GM12872 (cell line): ENCODE measurements around the gene CCNB1.

Source experiments
- TF ChIP-seq, protein P1 (sequence below): IDR thresholded peaks from 3 replicates; pipeline ENCODE4 v1.5.1; 2011; ENCODE audit warnings: low read depth, mild to moderate bottlenecking, low read length, moderate library complexity; ENCODE audit not compliant: insufficient read depth

The CCNB1 gene

DNA sequence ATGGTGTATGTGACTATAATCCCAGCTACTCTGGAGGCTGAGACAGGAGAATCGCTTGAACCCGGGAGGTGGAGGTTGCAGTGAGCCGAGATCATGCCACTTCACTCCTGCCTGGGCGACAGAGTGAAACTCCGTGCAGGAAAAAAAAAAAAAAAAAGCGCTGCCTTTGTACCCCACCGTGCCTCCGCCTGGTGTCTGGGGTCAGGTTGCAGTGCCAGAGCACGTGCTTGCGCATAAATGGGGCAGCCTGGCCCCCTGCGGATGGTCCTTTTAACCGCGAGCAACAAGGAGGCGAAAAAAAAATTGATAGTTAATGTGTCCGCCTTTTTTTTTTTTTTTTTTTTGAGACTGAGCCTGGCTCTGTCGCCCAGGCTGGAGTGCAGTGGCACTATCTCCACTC lies 6.3 kb upstream of the CCNB1 start:
- TF ChIP-seq, protein P1, sequence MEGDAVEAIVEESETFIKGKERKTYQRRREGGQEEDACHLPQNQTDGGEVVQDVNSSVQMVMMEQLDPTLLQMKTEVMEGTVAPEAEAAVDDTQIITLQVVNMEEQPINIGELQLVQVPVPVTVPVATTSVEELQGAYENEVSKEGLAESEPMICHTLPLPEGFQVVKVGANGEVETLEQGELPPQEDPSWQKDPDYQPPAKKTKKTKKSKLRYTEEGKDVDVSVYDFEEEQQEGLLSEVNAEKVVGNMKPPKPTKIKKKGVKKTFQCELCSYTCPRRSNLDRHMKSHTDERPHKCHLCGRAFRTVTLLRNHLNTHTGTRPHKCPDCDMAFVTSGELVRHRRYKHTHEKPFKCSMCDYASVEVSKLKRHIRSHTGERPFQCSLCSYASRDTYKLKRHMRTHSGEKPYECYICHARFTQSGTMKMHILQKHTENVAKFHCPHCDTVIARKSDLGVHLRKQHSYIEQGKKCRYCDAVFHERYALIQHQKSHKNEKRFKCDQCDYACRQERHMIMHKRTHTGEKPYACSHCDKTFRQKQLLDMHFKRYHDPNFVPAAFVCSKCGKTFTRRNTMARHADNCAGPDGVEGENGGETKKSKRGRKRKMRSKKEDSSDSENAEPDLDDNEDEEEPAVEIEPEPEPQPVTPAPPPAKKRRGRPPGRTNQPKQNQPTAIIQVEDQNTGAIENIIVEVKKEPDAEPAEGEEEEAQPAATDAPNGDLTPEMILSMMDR: no peak

DNA sequence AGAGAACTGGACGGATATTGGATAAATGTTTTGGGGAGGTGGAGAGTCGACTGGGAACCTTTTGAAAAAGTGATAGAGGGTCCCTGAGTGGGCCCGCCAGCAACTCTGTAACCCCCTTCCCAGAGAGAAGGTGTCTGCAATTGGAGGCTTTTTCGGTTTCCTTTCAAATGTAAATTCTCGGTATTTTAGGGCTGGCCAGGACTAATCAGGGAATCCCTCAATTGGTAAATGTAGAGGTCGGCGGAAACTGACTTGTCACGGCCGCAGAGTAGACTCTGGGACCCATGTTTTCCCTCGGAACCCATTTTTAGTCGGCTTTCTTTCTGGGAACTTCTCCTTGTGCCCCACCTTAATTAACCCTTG lies 524 bp downstream of the CCNB1 start:
- TF ChIP-seq, protein P1: no peak

DNA sequence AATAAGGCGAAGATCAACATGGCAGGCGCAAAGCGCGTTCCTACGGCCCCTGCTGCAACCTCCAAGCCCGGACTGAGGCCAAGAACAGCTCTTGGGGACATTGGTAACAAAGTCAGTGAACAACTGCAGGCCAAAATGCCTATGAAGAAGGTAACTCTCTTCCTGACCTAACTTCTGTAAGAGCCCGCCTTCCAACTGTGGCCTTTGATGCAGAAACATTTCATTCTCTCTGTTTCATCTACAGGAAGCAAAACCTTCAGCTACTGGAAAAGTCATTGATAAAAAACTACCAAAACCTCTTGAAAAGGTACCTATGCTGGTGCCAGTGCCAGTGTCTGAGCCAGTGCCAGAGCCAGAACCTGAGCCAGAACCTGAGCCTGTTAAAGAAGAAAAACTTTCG lies 979 bp downstream of the CCNB1 start:
- TF ChIP-seq, protein P1: no peak

DNA sequence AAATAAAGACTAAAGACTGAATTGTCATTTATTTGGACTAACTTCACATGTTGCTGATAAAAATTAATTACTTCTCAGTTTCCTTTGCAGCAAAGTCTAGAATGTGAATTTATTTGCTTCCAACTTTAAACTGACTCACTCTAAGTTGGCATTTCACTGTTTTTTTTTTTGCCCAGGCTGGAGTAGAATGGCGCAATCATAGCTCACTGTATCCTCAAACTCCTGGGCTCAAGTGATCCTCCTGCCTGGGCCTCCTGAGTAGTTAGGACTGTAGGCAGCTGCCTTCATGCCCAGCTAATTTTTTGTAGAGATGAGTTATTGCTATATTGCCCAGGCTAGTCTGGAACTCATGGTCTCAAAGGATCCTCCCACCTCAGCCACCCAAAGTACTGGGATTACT lies 3.5 kb downstream of the CCNB1 start:
- TF ChIP-seq, protein P1: no peak

DNA sequence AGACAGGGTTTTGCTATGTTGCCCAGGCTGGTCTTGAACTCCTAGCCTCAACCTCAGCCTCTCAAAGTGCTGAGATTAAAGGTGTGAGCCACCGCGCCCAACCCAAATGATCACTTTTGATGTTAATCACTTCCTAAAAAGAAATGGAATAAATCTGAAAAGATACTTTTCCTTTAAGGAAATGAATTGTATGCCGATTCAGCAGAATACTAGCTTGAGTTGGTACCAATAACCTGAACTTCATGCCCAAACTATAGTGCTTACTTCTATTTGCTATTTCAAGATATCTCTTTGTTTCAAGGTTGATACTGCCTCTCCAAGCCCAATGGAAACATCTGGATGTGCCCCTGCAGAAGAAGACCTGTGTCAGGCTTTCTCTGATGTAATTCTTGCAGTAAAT lies 4.0 kb downstream of the CCNB1 start:
- TF ChIP-seq, protein P1: no peak

DNA sequence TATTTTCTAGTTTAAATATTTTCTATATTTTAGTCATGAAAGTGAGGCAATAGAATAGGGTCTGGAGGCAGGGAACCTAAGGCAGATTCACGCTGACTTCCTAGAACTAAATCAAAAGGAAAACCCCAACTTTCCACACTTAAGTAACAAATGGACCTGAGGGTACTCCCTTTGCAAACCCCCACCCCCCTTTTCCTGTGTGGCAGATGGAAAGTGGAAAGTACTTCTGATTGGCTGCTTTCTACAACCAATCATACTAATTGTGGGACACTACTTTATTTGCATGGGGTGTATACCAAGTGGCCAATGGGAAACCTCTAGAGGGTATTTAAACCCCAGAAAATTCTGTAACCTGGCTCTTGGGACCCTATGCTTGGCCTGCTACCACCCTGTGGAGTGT lies 17.7 kb downstream of the CCNB1 start:
- TF ChIP-seq, protein P1: no peak

DNA sequence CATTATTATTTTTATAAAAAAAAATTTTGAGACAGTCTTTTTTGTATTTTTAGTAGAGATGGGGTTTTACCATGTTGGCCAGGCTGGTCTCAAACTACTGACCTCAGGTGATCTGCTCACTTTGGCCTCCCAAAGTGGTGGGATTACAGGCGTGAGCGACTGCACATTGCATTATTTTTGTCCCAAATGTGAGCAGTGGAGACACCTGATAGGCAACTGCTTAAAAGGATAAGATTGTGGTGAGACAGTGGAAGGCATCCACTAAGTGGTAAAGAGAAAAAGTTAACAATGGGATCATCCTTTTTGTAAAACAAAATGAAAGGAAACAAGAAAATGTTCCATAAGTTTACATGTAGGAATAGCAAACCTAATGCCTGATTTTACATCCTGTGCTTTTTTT lies 20.4 kb downstream of the CCNB1 start:
- TF ChIP-seq, protein P1: no peak

DNA sequence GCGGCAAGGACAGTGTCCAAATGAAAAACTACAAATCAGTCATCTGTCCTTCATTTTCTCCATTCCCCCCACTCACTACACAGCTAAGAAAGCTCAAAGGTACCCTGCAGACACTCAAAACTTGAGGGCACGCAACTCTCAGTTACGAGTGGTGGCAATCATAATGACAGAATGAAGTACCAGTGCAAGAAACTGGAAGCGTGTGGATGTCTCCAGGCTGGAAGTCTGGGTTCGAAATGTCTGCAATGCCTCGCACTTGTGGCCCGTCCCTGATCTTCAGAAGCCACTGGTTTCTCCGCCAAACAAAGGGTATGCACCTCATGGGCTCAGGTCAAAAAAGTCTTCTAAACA lies 21.8 kb downstream of the CCNB1 start:
- TF ChIP-seq, protein P1: no peak
